ENCODE measurements around the gene FAM20A. TPM values are rescaled to one million over a fixed set of nuclear protein-coding genes. Genes with fewer than 3 reads are reported as not detected.

FAM20A gene
- 10 to 100 TPM; 10.6 to 19.2 (median 14.8) TPM for polyA plus RNA-seq (ENCODE audit: insufficient read length in 3 of 3)
- long read RNA-seq, donor 1, partial matches to known transcripts = 0 of 1 reads
- long read RNA-seq, donor 1, other reads (novel, unspliced or antisense) = 0 of 1 reads
- long read RNA-seq, donor 2, partial matches to known transcripts = 0 of 1 reads
- long read RNA-seq, donor 2, other reads (novel, unspliced or antisense) = 0 of 1 reads
- long read RNA-seq, donor 3, partial matches to known transcripts = 0 of 2 reads
- long read RNA-seq, donor 3, other reads (novel, unspliced or antisense) = 0 of 2 reads
- long read RNA-seq, donor 4, partial matches to known transcripts = 0 of 2 reads
- long read RNA-seq, donor 4, other reads (novel, unspliced or antisense) = 0 of 2 reads
- long read RNA-seq, donor 5, partial matches to known transcripts = 0 of 1 reads
- long read RNA-seq, donor 5, other reads (novel, unspliced or antisense) = 0 of 1 reads
- long read RNA-seq, donor 6, partial matches to known transcripts = 0 of 1 reads
- long read RNA-seq, donor 6, other reads (novel, unspliced or antisense) = 0 of 1 reads
- long read RNA-seq, donor 7, partial matches to known transcripts = 0 of 3 reads
- long read RNA-seq, donor 7, other reads (novel, unspliced or antisense) = 0 of 3 reads
- long read RNA-seq, donor 8 = 0 reads
- long read RNA-seq, donor 9, partial matches to known transcripts = 0 of 2 reads
- long read RNA-seq, donor 9, other reads (novel, unspliced or antisense) = 0 of 2 reads
- long read RNA-seq, donor 10 = 0 reads
- long read RNA-seq, donor 11 = 0 reads
- long read RNA-seq, donor 12, partial matches to known transcripts = 5 of 5 reads
- long read RNA-seq, donor 12, other reads (novel, unspliced or antisense) = 0 of 5 reads
- long read RNA-seq, donor 13 = 0 reads
- long read RNA-seq, donor 14 = 0 reads
- long read RNA-seq, donor 15 = 0 reads
- long read RNA-seq, donor 16, partial matches to known transcripts = 0 of 1 reads
- long read RNA-seq, donor 16, other reads (novel, unspliced or antisense) = 0 of 1 reads

- DNase-seq = no peak
Measured at GRCh38 chr17:68600931-68601564, at the start of gene FAM20A. Gene FAM20A, minus strand, starts transcription at chr17:68601367. Its CDS starts 701 bp downstream, at chr17:68600666.

GRCh38 chr17:68649324-68649723 is 48.2 kb upstream of the FAM20A start:
- DNase-seq = no peak

GRCh38 chr17:68646626-68647526 is 45.7 kb upstream of the FAM20A start:
- no peak for DNase-seq

GRCh38 chr17:68642118-68642412 is 40.9 kb upstream of the FAM20A start:
- DNase-seq = no peak

- DNase-seq = no peak
Measured at GRCh38 chr17:68641276-68642117, 40.3 kb upstream of the FAM20A start.

- DNase-seq = peak; percentile 71
Measured at GRCh38 chr17:68640242-68640989, 39.2 kb upstream of the FAM20A start.

GRCh38 chr17:68634345-68634876 is 33.2 kb upstream of the FAM20A start:
- no peak for DNase-seq

- DNase-seq = no peak
Measured at GRCh38 chr17:68628576-68628957, 27.4 kb upstream of the FAM20A start.

GRCh38 chr17:68627956-68628575 is 26.9 kb upstream of the FAM20A start:
- DNase-seq = peak; percentile 79

- DNase-seq = no peak
Measured at GRCh38 chr17:68624381-68624780, 23.2 kb upstream of the FAM20A start.

- no peak for DNase-seq
Measured at GRCh38 chr17:68623811-68624210, 22.6 kb upstream of the FAM20A start.

GRCh38 chr17:68622423-68622822 is 21.3 kb upstream of the FAM20A start:
- DNase-seq = no peak

- DNase-seq = no peak
Measured at GRCh38 chr17:68621065-68621464, 19.9 kb upstream of the FAM20A start.

GRCh38 chr17:68616334-68616733 is 15.2 kb upstream of the FAM20A start:
- DNase-seq = no peak

- DNase-seq = no peak
Measured at GRCh38 chr17:68614718-68615117, 13.6 kb upstream of the FAM20A start.

GRCh38 chr17:68613739-68614298 is 12.7 kb upstream of the FAM20A start:
- no peak for DNase-seq

GRCh38 chr17:68612923-68613292 is 11.7 kb upstream of the FAM20A start:
- no peak for DNase-seq

- DNase-seq = no peak
Measured at GRCh38 chr17:68612209-68612922, 11.2 kb upstream of the FAM20A start.
